Suppressor macrophage treated with lipopolysaccharide for 4 hours (primary cell): ENCODE data around the gene FOXP4.

Experiments
- DNase-seq: peaks from one replicate; pipeline ENCODE4 v3.0.0-alpha.2; 2020

FOXP4 gene

DNA sequence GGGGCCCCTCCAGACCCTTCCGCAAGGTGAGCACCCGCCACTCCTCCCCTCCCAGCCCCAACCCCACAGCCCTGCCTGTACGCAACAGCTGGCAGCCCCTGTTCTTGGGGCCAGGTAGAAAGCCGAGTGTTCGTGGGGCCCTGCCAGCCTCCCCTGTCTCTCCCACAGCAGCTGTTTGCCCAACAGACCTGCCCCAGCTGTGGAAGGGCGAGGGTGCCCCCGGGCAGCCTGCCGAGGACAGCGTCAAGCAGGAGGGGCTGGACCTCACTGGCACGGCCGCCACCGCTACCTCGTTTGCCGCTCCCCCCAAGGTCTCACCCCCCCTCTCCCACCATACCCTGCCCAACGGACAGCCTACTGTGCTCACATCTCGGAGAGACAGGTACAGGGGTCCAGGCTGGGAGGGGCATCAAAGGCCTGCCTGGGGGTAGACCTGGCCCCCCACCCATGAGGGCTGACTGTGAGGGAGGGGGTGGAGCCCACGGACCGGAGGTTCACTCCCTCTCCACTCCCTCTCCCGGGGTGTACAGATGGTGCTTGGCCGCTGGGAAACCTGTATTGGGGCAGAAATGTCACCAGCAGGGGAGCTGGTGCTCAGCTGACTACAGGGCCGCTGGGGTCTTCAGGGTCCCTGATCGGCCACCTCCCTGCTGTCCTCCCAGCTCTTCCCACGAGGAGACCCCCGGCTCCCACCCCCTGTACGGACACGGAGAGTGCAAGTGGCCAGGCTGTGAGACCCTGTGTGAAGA is 41.1 kb downstream of the FOXP4 start:
- DNase-seq, result no peak

DNA sequence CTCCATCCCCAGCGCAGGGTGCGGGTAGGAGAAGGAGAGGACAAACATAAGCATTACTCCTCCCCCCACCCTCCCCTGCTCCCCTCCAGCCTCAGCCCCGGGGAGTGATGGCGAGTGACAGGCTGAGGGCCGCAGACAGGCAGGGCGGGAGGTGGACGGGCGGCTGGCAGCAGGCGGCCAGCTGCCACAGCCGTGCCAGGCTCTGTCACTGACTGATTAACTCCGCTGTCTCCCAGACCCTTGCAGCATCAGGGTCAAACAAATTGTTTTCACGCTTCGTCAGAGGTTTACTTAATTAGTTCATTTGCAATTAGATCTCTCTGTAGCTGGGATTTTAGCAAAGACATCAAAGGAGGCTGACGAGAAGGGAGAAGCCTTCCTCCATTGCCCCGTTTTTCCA is 41.9 kb downstream of the FOXP4 start:
- DNase-seq, result no peak

DNA sequence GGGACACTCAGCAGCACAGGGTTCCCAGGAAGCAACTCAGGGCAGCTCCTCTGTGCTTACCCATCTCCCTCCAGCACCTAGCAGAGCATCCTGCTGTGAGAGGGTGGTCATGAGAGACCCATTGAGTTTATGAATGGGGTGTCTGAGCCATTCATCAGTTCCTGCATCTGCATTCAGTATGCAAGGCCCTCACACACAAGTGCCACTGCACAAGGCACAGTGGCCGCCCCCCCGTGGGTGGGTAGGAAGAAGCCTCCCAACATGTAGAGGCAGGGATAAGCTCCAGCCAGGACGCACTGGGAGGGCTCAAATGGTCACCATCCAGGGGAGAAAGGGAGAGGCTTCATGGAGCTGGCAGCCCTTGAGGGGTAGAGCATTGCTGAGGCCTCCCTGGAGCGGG is 43.0 kb downstream of the FOXP4 start:
- no peak for DNase-seq

DNA sequence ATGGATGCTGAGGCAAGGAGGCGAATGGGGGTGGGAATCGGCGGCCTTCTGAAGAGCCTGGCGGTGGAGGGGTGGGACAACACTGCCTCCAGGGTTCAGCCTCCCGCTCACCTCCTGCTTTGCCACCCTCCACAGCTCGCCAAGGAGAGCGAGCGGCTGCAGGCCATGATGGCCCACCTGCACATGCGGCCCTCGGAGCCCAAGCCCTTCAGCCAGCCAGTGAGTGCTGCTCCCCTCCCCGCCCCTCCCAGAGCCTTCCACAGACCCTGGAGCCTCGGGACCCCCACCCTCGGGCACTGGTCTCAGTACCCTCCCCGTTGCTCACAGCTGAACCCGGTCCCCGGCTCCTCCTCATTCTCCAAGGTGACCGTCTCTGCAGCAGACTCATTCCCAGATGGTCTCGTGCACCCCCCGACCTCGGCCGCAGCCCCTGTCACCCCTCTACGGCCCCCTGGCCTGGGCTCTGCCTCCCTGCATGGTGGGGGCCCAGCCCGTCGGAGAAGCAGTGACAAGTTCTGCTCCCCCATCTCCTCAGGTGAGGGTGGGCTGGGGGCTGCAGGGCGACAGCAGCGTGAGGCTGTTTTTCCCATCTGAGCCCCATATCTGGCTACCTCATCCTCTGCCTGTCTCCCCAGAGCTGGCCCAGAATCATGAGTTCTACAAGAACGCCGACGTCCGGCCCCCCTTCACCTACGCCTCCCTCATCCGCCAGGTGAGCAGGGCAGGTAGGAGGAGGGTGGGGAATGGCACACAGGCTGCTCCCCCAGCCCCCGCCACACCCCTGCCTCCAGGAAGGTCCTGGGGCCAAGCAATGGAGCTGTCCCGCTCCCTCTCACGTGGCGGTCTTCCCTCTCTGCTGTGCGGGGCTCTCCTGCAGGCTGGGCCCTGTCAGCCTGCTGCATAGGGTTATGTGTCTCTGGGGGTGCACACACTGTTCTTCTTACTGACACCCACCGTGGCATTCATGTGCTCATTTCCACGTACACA is 43.7 kb downstream of the FOXP4 start:
- no peak for DNase-seq

DNA sequence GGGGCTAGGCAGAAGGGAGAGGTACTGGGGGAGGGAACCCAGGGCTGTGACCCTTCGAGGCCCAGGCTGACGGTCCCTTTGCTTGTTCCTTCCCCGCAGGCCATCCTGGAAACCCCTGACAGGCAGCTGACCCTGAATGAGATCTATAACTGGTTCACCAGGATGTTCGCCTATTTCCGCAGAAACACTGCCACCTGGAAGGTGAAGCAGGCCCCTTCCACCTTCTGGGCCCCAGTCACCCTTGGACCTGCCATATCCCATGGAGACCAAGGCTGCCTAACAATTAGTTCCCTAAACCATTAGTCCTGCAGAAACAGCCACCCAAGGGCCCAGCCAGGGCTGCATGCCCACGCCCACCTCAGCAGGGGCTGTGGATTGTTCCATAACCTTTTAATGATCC is 44.9 kb downstream of the FOXP4 start:
- no peak for DNase-seq

DNA sequence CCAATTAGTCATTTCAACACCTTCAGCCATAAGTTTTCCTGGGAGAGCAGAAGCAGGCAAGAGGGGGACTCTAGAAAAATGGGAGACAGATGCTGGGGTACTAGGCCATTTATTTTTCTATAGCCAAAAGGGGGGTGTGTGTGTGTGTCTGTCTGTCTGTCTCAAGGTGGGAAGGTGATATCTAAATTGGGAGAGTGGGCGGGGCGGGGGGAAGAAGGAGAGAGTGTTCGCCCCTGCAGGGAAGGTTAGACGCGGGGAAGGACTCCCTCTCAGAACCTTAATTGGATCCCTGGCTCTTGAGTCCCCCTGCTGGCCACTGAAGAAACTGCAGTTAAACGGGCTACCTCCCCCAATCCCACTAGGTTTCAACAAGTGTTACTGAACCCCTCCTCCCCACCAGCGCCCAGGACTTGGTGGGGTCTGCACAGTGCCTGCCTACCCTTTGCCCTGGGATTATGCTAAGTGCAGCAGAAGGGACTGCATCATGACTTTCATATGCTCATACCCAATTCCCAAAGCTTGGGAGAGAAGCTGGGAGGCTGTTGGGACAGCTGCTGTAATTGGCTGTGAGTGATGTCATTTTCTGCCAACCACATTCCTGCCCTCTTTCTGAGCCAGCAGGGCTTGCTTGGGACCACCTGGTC is 45.8 kb downstream of the FOXP4 start:
- DNase-seq, result peak; percentile 79

DNA sequence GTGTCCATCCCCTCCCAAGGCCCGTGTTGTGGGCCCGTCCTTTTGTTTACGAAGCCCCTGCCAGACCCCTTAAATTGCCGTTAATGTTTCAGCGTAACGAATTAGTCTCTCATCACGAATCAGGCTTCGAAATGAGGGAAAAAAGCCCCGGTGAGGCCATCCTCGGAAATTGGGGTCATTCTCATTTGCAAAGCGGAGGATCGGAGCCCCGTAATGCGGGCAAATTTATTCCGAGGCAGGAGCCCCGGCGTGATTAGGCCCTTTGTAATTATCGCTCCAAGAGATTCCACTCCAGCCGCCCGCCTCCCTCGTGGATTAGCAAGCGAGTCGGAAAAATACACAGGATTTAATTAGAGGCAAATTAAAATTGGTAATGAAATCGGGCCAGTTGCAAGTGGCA is 47.2 kb downstream of the FOXP4 start:
- no peak for DNase-seq

DNA sequence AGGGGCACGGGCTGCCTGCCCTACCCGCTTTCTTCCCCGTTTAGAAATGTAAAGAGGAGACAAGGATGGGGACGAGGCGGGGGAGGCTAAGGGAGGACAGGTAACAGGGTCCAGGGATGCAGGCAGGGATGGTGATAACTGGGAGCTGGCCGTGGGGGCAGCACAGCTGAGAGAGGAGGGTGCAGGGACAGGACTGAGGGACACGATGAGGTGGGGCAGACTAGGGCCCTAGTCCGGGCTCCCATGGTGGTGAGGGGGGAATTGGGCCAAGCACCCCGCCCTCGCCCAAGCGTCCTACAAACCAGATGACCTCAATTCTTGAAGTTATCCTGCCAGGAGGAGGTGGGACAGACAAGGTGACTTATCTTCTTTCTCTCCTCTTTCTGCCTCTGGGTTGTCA is 47.7 kb downstream of the FOXP4 start:
- no peak for DNase-seq

DNA sequence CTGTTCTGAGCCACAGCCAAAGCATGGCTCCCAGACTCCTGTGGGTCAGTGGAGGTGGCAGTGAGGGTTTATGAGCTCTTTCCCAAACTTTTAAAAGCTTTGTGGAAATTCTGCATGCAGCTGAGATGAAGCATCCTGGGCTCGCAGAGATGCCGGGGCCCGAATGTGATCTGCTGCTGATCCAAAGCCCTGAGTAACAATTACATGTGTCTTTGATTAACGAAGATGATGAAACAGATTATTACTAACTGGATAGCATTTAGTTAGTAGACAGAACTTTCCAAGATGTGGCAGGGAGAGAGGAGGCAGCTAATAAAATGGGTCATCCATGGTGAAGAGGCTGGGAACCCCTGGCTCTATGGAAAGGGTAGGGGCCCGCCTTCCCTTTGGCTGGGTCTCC is 48.1 kb downstream of the FOXP4 start:
- no peak for DNase-seq

DNA sequence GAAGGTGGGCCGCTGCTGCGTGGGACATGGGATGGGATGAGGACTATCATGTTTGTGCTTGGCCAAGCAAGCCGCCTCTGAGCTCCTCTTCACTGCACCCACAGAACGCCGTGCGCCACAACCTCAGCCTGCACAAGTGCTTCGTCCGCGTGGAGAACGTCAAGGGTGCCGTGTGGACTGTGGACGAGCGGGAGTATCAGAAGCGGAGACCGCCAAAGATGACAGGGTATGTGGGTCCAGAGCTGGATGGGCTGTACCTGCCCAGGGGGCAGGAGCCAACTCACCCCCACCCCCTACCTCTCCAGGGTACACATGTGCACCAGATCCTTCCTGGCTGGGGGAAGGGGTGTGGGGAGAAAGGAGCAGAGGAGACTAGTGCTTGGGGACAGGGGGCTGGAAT is 48.6 kb downstream of the FOXP4 start:
- no peak for DNase-seq

DNA sequence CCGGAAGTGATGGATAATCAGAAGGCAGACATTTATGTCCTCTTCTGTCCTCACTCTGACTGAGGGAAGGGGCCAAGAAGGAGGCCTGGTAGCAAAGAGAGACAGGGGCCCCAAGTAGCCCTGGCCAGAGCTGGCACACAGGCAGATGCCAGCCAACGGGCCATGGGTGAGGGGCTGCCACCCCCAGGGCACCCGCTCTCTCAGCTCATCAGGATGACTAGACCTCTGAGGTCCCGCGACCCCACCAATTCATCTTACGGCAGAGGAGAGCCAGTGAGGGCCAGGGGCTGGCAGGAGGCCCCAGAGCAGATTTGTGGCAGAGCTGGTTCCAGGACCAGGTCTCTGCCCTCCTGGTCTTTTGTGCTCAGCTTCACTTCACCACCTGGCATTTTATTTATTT is 49.0 kb downstream of the FOXP4 start:
- no peak for DNase-seq

DNA sequence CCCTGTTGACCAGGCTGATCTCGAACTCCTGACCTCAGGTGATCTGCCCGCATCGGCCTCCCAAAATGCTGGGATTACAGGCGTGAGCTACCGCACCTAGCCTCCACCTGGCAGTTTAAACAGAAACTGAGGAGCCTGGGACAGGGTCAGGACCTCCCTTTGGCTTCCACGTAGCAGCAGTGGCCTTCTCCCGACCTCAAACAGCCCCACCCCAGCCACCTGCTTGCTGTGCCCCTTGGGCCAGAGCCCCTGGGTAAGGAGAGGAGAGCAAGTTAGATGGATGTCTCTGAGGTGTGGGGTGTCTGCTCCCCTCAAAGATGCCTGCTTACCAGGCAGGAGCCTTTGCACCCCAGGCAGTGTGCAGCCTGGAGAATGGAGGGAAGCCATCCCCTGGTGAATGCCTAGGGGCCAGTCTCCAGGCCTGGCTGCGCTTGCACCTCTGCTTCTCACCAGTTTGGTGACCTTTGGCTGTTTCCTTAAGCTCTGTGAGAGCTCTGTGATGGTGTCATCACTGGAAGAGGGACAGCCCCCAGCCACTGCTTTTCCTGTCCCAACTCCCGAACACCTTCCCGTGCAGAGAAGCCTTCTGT is 50.0 kb downstream of the FOXP4 start:
- DNase-seq, result no peak

DNA sequence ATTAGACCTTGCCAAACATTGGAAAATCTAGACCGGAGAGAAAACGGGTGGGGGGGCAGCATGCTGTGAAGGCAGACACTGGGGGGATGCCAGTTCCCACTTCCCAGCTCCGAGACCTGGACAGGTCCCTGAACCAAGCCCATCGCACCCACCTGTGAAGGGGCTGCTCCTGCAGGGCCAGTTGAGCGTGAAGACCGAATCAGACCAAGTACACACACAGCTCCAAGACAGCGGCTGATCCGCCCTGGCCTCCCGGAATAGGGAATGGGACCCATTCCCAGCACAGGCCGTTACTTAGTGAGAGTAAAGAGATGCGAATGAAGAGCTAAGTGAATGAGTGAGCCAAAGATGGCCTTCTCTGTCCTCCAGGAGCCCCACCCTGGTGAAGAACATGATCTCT is 50.6 kb downstream of the FOXP4 start:
- DNase-seq, result no peak

DNA sequence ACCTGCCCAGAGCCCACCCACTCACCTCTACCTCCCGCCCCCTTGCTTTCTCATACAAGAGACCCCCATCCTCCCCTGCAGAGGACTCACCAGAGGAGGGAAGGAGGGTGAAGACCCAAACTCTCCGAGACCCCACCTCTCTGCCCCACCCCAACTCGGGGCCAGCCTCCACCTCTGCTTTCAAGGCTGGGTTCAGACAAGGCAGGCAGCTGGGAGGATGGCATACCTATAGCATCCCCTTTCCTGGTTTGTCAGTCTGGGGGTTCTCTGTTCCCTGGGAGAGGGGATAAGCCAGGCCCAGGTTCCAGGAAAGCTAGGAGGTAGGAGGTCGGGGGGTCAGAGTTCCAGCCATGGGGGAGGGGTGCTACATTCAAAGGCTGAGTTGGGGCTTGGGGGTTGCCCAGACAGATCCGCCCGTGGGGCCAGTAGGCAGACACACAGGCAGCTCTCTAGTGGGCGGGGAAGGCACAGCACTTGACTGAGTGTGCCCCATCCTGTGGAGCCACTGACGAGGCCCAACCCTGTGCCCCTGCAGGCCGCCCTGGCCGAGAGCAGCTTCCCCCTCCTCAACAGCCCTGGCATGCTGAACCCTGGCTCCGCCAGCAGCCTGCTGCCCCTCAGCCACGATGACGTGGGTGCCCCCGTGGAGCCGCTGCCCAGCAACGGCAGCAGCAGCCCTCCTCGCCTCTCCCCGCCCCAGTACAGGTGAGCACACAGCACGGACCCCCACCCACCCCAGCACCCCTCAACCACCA is 51.2 kb downstream of the FOXP4 start:
- no peak for DNase-seq

DNA sequence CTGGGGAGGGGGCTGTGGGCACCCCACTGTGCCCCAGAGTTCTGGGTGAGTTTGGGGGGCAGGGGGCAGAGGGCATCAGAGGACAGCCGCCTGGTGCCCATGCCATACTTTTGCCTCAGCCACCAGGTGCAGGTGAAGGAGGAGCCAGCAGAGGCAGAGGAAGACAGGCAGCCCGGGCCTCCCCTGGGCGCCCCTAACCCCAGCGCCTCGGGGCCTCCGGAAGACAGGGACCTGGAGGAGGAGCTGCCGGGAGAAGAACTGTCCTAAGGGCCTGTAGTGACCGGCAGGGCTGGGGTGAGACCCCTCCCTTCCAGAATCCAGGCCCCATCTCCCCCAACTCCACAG is 52.5 kb downstream of the FOXP4 start:
- no peak for DNase-seq

DNA sequence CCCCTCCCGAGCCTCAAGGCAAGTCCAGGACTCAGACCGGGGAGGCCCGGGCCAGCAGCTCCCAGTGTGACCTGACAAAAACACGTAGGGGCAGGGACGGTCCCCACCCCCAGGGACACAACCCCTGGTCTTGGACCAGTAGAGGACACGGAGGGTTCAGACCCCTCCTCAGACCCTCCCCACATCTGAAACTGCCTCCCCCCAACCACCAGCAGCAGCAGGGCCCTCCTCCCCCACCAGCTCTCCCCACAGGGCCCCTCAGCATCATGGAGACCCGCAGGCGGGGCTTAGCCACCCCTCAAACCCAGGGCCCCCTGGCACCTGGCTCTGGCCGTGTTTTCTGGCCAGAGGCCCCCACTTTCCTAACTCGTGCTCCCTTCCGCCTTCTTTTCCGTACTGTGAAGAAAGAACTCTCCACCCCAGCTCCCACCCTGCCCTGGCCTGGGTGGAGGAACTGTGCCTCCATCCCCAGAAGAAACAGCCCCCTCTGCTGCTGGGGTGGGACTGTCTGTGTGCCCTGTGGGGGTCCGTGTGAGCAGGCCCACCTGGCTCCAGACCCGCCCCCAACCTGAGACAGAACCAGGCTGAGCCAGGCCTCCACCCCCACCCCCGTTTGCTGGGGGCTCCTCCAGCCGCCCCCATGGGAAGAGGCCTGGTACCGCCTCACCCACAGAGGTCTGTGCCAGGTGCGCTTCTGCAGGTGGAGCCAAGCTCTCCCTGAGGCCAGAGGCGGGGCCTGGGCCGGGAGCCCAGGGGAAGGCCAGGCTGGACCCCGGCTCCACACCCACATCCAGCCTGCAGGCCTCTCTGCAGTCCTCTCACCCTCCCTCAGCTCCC is 53.1 kb downstream of the FOXP4 start:
- no peak for DNase-seq

DNA sequence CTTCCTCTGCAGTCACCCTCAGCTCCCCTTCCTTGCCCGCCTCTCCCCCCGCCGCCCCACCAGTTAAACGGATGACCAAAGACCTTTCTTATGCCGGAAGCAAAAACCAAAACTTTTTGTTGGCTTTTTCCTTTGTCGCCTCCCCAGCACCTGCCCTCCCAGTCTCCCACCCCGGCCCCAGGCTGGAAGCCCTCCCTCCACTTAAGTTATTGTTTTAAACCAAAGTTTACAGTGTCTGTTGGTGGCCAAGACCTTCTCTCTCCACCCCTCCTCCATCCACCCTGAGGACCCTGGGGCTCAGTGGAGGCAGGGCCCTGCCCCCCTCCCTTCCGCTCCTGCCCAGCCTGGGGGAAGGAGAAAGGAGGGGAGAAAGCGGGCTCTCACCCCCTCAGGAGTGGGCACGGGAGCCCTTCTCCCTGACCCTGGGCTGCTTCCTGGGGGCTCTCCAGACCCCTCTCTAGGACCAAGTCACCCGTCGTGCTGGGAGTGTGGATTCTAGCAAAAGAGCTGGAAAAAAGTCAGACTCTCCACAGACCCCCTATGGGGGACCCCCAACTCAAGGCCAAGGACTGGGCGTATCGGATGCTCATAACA is 53.8 kb downstream of the FOXP4 start:
- no peak for DNase-seq

DNA sequence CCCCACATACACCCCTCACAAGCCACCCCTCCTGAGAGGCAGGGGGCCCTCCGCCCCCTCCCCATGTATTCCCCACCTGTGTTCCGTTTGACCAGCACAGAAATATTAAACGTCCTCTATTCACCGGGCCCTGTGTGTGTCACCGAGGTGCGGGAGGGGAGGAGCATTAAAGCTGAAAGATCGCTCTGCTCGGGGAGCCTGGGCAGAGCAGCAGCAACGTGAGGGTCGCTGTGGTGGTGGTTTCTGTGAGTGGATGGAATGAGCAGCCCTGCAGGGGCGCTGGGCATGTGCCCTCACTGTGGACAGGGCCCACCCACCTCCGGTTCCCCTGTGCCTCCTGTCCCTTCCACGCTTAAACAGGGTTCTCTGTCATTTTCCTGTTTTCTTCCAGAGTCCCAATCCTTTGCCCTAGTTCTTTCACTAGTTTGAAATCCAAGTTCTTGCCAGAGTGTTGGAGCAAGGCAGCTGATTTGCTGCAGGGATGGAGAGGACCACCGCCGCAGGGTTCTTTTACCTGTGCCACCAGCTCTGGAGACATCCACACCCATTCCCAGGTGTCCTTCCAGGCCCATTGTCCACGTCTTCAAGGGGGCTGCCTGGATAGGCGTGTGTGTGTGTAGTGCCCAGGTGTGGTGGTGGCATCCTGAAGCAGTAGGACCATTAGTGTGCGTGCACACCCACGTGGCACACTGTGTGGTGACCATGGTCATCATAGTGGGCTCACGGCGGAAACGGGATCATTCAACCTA is 54.5 kb downstream of the FOXP4 start:
- DNase-seq, result no peak

DNA sequence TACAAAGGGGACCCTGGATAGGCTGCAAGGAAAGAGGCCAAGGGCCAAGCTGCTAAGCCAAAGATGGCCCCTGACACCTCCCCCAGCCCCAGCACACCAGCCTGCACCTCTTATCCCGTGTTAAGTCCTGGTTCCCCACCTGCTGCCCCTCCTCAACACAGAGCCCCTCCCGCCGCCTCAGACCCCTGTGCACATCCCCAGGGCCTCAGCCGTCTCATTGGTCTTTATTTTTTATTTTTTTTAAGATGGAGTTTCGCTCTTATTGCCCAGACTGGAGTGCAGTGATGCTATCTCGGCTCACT is 55.0 kb downstream of the FOXP4 start:
- DNase-seq, result no peak

DNA sequence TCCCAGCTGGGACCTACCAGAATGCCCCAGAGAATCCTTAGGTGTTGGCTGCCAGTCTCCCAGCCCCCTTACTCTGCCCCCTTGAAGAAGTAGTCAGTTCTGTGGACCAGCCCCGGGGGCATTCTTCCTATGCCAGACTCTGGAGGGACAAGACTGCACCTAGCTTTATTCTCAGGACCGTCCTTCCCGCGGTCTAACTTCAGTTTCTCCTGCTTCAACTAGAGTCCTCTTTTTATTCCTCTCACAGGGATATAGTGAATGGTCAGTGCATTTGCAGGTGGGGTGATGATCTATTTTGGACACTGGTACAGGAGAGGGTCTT is 56.2 kb downstream of the FOXP4 start:
- DNase-seq, result no peak
